Progenitor cell of endocrine pancreas (in vitro differentiated cells): ENCODE results near the gene SLC16A12. TPM values are rescaled to one million over a fixed set of nuclear protein-coding genes. Genes with fewer than 3 reads are reported as not detected.
A peak's percentile ranks its signal among the peaks of the same experiment; 100 is the strongest.
"Not testable (repeated sequence)": the region's sequence is repeated elsewhere in the genome, so short reads cannot be mapped to it uniquely, and the experiment has no call there.

Source experiments
- DNase-seq: peaks from one replicate; pipeline ENCODE4 v3.0.0; 2021; ENCODE audit warnings: low spot score; ENCODE audit not compliant: unreplicated experiment
- H3K27ac Mint-ChIP-seq: 2 replicates; pipeline ENCODE4 v1.8.0; 2021; ENCODE audit warnings: mild to moderate bottlenecking, moderate library complexity, mixed read lengths
- H3K27me3 Mint-ChIP-seq: 2 replicates; pipeline ENCODE4 v1.8.0; 2021; ENCODE audit warnings: mixed read lengths
- H3K36me3 Mint-ChIP-seq: 2 replicates; pipeline ENCODE4 v1.8.0; 2022; ENCODE audit warnings: mixed read lengths; ENCODE audit not compliant: insufficient read depth
- H3K4me1 Mint-ChIP-seq: 2 replicates; pipeline ENCODE4 v1.8.0; 2021; ENCODE audit warnings: low read depth, mixed read lengths
- H3K4me3 Mint-ChIP-seq: 2 replicates; pipeline ENCODE4 v1.8.0; 2021; ENCODE audit warnings: low read depth, mild to moderate bottlenecking, moderate library complexity, mixed read lengths
- H3K9me3 Mint-ChIP-seq: 2 replicates; pipeline ENCODE4 v1.8.0; 2021; ENCODE audit warnings: low read depth, mixed read lengths
- total RNA-seq: library from RNA; stranded (reverse); gene quantifications from 2 replicates; pipeline ENCODE4 v1.2.1, GENCODE V29; 2021
- TF ChIP-seq, protein P1 (sequence below): fragments of 200-600 bp; sonication (generic); IDR thresholded peaks from one replicate; pipeline ENCODE4 v1.5.0; 2021; ENCODE audit warnings: antibody characterized with exemption, mild to moderate bottlenecking; ENCODE audit not compliant: unreplicated experiment

SLC16A12 gene
- total RNA-seq, 1 donor from 2014 or later, result 16.1 TPM

DNA sequence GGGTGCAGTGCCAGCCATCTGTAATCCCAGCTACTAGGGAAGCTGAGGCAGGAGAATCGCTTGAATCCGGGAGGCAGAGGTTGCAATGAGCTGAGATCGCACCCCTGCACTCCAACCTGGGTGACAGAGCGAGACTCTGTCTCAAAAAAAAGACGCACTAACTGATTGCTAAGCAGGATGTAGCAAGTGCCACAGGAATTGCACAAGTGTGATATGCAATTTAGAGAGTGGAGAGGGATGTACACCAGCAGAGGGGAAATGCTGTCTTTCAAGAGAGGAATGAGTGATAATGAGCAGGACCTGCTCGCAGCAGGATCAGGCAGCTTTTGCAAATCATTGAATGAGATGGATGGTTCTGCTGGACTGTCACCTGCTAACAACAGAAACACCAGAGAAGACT is 13.3 kb upstream of the SLC16A12 start:
- Mint-ChIP-seq H3K9me3 (peaks cover 10% of the 10 kb centered on the region), H3K4me1 (peaks cover 33% of the 10 kb centered on the region), H3K4me3 (no peak overlapping the region), H3K27ac (peak overlapping the region; percentile 94), H3K27me3 (no peaks in the 10 kb centered on the region), H3K36me3 (peaks cover 18% of the 10 kb centered on the region)
- DNase-seq, result no peak
- TF ChIP-seq, protein P1, sequence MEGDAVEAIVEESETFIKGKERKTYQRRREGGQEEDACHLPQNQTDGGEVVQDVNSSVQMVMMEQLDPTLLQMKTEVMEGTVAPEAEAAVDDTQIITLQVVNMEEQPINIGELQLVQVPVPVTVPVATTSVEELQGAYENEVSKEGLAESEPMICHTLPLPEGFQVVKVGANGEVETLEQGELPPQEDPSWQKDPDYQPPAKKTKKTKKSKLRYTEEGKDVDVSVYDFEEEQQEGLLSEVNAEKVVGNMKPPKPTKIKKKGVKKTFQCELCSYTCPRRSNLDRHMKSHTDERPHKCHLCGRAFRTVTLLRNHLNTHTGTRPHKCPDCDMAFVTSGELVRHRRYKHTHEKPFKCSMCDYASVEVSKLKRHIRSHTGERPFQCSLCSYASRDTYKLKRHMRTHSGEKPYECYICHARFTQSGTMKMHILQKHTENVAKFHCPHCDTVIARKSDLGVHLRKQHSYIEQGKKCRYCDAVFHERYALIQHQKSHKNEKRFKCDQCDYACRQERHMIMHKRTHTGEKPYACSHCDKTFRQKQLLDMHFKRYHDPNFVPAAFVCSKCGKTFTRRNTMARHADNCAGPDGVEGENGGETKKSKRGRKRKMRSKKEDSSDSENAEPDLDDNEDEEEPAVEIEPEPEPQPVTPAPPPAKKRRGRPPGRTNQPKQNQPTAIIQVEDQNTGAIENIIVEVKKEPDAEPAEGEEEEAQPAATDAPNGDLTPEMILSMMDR, result no peak

DNA sequence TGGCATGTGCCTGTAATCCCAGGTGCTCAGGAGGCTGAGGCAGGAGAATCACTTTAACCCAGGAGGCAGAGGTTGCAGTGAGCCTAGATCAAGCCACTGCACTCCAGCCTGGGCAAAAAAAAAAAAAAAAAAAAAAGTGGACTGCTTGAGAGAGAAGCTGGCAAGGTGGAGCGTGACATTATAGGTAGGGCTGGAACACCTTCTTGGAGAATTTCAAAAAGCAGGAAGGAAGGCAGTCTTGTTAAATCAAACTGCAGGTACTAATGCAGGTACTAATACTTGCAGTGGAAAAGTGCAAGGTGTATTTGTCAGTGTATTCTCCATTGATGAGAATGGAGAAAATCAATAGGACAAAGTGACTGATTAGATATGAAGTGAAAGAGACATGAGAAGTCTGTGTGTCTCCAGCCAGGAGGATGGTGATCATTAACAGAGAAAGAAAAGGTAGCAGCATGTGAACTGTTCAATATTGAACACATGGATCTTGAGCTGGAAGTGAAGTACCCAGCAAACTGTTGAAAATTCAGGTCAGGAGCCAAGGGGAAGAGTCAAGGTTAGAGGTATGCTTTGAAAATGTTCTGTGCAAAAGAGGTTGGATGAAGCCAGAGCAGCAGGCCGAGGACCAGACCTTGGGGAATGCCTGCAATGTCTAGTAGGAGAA is 12.6 kb upstream of the SLC16A12 start:
- no peak for DNase-seq
- peaks cover 27% of the 10 kb centered on the region for H3K4me1 Mint-ChIP-seq
- peaks cover 18% of the 10 kb centered on the region for H3K36me3 Mint-ChIP-seq
- peaks cover 10% of the 10 kb centered on the region for H3K9me3 Mint-ChIP-seq
- H3K4me3 Mint-ChIP-seq, result peak overlapping the region; percentile 39
- no peaks in the 10 kb centered on the region for H3K27me3 Mint-ChIP-seq
- TF ChIP-seq, protein P1, result no peak
- peak overlapping the region; percentile 94 for H3K27ac Mint-ChIP-seq

DNA sequence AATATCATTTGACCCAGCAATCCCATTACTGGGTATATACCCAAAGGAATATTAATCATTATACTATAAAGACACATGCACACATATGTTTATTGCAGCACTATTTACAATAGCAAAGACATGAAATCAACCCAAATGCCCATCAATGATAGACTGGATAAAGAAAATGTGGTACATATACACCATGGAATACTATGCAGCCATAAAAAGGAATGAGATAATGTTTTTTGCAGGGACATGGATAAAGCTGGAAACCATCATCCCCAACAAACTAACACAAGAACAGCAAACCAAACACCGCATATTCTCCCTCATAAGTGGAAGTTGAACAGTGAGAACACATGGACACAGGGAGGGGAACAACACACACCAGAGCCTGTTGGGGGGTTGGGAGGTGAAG is 11.3 kb upstream of the SLC16A12 start:
- peaks cover 14% of the 10 kb centered on the region for H3K9me3 Mint-ChIP-seq
- not testable (repeated sequence) for H3K27ac Mint-ChIP-seq

DNA sequence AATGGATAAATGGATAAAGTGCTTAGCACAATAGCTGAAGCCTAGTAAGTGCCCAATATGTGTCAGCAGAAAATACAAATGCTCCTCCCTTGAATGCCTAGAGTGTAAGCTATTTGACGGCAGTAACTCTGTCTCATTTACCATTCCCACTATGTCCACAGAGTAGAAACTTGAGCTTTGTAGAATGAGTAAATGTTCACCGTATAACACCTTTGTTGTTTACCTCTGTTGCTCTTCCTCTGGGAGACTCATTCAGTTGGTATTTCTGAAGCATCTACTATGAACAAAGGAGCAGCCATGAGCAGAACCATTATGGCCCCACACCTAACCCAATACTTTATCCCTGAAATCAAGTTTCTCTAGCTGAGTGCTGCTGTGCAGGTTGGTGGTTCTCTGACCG is 8.4 kb upstream of the SLC16A12 start:
- H3K4me3 Mint-ChIP-seq, result no peak overlapping the region
- H3K27me3 Mint-ChIP-seq, result peaks cover 7% of the 10 kb centered on the region
- DNase-seq, result no peak
- H3K36me3 Mint-ChIP-seq, result peaks cover 21% of the 10 kb centered on the region
- H3K4me1 Mint-ChIP-seq, result peaks cover 13% of the 10 kb centered on the region
- TF ChIP-seq, protein P1, result no peak
- peaks cover 14% of the 10 kb centered on the region for H3K9me3 Mint-ChIP-seq
- no peak overlapping the region for H3K27ac Mint-ChIP-seq

More for the DNA sequence above, 11.3 kb upstream of the SLC16A12 start:
- not testable (repeated sequence) for H3K4me3 Mint-ChIP-seq, H3K27me3 Mint-ChIP-seq, DNase-seq
- Mint-ChIP-seq H3K36me3 (peaks cover 21% of the 10 kb centered on the region), H3K4me1 (peaks cover 27% of the 10 kb centered on the region)

DNA sequence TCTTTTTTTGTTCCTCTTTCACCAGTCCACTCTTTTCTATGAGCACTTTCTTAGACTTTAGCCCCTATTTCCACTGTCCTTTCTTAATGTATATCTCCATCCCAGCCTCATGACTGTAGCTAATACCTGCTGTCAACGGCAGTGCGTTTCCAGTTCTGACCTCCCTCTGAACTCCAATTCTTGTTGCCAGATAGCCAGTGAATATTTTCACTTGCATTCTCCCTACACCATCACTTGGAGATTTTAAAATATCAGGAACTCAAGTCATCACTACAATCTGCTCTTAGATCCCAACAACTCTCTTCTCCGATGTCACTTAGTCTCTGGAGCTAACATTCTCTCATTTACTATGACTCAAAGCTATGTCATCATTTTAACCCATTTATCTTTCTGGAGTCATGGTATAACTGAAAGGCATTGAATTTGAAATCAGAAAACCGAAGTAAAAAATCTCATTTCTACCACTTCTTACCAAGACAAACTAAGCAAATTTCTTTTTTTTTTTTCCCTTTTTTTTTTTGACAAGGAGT is 5.1 kb upstream of the SLC16A12 start:
- Mint-ChIP-seq H3K9me3 (peaks cover 6% of the 10 kb centered on the region), H3K27me3 (peaks cover 25% of the 10 kb centered on the region), H3K4me3 (no peak overlapping the region), H3K27ac (peak overlapping the region; percentile 1), H3K4me1 (peaks cover 1% of the 10 kb centered on the region), H3K36me3 (peaks cover 14% of the 10 kb centered on the region)
- DNase-seq, result no peak
- TF ChIP-seq, protein P1, result no peak

DNA sequence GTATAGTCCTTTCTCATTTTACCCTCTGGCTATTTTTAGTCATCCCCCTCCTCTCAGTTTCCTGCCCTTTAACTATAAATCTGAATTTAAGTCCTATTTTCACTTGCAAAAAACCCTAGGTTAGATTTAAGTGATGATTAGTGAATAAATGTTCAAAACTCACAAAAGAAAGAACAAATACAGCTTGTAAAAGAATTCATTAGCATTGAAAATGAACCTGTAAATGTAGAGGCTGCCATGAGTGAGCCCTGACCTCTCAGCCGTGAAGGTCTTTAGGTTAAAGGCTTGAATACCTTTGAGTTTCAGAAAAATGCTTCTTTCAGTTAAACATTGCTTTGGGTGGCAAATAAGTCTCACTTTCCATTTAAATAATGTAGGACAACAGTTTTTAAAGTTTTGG is 2.0 kb upstream of the SLC16A12 start:
- Mint-ChIP-seq H3K27me3 (peaks cover 45% of the 10 kb centered on the region), H3K4me3 (peak overlapping the region; percentile 47), H3K4me1 (peaks cover 5% of the 10 kb centered on the region), H3K9me3 (no peaks in the 10 kb centered on the region), H3K36me3 (no peaks in the 10 kb centered on the region), H3K27ac (no peak overlapping the region)
- TF ChIP-seq, protein P1, result no peak
- DNase-seq, result no peak
